Myocyte (in vitro differentiated cells): ENCODE measurements around the gene TMEM126B. TPM values are rescaled to one million over a fixed set of nuclear protein-coding genes. Genes with fewer than 3 reads are reported as not detected.
"Not testable (repeated sequence)": the region's sequence is repeated elsewhere in the genome, so short reads cannot be mapped to it uniquely, and the experiment has no call there.

Source experiments
- DNase-seq: peaks from one replicate; pipeline ENCODE4 v3.0.0-alpha.2; 2012; ENCODE audit warnings: low read depth
- polyA plus RNA-seq: library from polyadenylated mRNA; unstranded; fragments of >200 nt; gene quantifications from one replicate; pipeline ENCODE4 v1.2.1, GENCODE V29; 2012; ENCODE audit warnings: missing spikeins
- total RNA-seq: library from RNA; depleted of rRNA; stranded (reverse); fragments of >200 nt; gene quantifications from 2 replicates; pipeline ENCODE4 v1.2.3, GENCODE V29; 2014

The TMEM126B gene
- total RNA-seq = 78.0 and 79.7 TPM in 2 replicates
- polyA plus RNA-seq = 53.1 TPM

DNA sequence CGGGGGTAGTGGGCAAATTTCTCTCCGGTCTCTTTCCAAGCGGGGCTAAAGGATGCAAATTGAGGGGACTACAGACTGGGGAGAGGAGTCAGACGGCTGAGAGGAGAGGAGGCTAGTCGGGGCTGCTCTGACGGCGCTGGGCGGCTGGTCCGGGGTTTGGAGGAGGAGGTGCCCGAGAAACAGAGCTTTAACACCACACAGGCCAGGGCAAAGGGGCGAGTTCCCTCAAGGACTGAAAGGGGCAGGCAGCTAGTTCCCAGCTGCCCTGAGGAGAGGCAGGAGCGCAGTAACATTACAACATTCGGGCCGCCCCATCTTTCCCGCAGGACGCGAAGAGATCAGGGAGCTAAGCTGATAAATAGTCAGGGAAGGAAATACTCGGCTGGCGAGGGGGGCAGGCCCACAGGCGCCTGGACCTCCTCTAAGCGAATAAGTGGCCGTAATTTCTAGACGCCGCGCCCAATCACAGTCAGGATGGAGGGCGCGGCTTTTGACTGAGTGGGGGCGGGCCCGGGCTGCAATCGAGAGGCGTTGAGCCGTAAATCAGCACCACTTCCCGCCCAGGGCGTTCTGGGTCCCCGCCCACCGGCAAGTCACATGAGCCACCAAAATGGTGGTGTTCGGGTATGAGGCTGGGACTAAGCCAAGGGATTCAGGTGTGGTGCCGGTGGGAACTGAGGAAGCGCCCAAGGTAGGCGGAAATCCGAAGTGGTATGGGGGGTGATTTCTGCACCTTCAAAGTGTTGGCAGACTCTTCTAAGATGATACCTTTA, at the start of gene TMEM126B:
Gene TMEM126B (plus strand): TSS at position 596 of the 773 bp plus-strand sequence. CDS start 15 bp downstream, at position 611.
- DNase-seq = peak; percentile 98

DNA sequence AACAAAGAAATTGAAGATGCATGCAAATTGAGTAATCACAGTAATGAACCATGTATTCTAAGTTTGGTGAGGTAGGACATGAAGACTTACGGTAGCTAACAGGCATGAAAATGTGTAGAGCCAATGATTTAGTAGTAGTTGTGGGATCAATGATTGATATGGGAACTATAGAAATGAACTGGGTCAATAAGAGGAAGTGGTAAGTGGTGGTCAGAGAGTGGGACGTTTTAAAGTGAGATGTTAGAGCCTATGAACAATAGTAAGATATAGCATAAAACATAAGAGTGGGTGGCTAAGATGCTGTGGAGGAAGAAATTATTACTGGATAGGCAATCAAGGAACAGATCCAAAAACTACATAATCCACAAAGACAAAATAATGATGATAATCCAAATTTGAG, 46.3 kb upstream of the TMEM126B start:
- DNase-seq = no peak

DNA sequence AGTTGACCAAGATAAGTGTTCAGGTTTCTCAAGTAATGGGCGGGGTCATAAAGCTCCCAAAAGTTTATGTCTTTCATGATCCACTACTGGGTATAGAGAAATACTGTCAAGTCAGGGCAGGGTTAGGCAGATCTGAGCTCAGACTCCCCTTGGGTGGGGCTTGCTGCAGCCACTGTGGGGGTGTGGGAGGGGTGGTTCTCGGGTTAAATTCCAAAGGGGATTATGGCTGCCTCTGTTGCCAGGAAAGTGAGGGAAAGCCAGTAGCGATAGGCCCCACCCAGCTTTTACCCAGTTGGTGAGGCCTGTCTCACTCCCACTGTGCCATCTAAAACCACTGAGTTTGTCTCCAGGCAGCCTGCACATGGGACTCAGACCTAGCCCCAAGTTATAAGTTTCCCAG, 39.0 kb upstream of the TMEM126B start:
- DNase-seq = peak; percentile 25

DNA sequence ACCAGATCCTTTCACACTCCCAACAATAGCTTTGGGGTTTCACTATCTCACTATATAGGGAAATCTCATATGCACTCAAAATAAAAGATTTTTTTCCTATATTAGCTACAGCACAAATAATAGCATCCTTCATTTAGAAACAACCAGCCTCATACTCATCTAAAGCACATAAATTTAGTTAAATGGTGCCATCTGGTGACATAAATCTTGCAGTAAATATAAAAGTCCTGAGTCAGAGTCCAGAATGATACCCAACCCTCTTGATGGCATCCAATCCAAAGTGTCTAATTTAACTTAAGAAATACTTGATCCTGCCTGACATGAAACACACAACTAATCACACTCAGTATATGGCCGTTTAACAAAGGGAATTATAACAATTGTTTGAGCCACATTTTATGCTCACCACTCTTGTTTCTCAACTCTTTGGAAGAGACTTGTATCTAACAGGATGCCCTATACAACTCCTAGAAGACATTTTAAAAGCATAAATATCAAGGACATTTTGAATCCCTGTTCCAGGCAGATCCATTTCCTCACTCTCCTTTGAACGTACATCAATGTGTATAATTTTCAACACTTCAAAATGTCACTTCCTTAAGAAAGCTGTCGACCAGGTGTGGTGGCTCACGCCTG, 37.4 kb upstream of the TMEM126B start:
- DNase-seq = peak; percentile 66

DNA sequence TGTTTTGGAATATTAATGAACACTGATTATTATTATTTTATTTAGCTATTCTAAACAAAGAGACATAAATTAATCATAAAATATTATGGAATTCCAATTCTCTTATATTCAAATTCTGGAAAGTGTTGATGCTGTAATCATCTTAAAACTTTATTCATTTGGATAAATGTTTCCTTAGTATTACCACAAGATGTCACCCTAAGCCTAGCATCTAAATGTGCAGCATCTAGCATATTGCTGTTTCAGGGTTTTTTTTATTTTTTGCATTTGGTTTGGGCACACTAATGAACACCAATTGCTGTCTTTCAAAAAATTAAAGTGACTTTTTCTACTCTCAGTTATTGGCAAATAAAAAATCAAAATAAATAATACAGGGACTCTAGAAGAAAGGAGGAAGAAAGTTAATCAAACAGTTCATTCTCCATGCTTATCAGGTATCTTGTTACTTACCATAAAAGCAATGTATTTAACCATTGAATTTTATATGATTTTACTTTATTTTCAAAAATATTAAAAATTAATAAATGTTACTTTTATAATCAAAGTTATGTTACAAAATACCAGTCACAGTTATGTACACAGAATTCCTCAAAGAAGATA, 33.0 kb upstream of the TMEM126B start:
- DNase-seq = peak; percentile 55

DNA sequence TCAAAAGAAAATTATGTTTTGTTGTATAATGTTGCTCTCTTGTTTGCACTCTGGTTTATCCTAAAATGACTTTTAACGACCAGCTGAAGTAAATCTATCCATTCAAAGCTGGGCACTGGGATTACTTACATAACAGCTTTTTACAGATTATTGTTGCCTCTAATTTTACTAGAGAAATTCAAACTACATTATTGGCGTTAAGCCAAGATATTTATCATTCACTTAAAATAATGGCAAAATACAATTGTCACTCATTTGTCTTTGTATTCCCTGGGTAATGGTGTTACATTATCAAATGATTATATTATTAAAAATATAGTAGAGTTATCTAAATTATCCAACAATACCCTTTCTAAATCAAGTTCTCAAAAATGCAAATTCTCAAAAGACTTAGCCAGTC, 31.5 kb upstream of the TMEM126B start:
- no peak for DNase-seq

DNA sequence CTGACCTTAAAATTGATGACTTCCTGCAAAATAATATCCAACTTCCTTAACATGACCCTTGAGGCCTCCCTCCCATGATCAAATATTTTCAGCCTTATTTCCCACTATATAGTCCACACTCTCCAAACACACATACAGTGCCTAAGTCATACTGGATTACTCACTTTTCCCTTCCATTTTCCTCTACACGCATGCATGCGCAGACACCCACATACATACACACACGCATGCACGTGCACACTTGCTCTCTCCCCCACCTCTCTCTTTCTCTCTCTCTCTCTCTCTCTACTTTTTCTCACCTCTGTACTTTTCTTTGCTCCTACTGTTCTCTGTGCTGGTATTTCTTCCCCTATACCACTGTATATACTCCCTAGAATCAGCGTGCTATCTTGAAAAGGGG, 29.3 kb upstream of the TMEM126B start:
- no peak for DNase-seq

DNA sequence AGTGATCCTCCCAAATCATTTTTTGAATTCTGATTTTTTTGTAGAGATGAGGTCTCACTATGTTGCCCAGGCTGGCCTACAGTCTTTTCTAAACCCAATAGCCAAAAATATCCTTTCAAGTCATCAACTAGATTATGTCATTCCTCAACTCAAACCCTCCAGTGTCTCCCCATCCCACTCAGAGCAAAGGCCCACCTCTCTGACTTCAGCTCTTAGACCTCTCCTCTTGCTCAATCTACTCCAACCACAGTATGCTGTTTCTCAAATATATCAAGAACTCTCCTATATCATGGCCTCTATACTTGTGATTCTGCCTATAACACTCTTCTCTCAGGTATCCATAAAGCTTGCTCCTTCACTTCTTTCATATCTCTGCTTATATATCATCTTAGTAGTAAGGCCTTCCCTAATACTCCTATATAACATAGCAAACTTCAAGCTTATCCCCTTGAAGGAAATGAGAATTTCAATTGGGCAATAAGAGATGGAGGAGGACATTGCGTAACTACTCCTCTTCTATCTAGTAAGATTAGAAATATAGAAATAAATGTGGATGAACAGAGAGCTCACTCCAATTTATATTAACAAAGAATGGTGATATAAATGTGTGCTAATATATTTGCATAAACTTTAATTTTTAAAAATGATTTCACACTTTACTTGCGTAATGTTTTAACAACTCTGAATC, 25.7 kb upstream of the TMEM126B start:
- DNase-seq = no peak

DNA sequence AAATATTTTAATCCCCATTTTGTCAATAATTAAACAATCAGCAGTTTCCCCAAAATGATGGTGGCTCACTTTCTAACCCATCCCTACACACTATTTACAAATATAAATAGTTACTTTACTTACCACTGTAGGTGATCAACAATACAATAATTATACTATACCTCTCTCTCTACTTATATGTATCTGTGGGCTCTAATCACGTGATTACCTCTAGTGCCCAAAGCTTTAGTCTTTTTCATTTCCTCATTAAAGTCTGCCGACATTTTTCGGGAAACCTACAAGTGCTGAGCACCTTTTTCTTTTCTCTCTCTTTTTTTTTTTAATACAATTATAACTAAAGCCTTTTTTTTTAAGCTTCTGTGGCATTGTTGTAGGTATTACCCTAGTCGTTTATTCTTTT, 25.2 kb upstream of the TMEM126B start:
- no peak for DNase-seq

DNA sequence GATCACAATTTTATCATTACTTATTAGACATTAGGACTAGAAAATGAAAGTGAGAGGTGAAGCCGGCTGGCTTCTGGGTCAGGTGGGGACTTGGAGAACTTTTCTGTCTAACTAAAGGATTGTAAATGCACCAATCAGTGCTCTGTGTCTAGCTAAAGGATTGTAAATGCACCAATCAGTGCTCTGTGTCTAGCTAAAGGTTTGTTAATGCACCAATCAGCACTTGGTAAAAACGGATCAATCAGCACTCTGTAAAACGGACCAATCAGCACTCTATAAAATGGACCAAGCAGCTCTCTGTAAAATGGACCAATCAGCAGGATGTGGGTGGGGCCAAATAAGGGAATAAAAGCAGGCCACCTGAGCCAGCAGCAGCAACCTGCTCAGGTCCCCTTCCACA, 22.2 kb upstream of the TMEM126B start:
- not testable (repeated sequence) for DNase-seq

DNA sequence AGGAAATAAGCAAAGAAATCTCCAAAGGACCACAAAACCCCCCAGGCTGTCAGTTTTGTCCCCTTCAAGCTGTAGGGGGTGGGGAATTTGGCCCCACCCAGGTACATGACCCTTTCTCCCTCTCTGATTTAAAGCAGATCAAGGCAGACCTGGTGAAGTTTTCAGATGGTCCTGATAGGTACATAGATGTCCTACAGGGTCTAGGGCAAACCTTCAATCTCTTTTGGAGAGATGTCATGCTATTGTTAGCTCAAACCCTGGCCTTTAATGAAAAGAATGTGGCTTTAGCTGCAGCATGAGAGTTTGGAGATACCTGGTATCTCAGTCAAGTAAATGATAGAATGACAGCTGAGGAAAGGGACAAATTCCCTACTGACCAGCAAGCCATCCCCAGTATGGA, 19.8 kb upstream of the TMEM126B start:
- not testable (repeated sequence) for DNase-seq

DNA sequence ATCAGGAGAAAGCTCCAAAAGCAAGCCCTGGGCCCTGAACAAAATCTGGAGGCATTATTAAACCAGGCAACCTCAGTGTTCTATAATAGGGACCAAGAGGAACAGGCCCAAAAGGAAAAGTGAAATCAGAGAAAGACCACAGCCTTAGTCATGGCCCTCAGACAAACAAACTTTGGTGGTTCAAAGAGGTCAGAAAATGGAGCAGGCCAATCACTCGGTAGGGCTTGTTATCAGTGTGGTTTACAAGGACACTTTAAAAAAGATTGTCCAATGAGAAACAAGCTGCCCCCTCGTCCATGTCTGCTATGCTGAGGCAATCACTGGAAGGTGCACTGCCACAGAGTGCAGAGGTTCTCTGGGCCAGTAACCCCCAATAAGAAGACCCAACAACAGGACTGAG, 19.1 kb upstream of the TMEM126B start:
- not testable (repeated sequence) for DNase-seq

DNA sequence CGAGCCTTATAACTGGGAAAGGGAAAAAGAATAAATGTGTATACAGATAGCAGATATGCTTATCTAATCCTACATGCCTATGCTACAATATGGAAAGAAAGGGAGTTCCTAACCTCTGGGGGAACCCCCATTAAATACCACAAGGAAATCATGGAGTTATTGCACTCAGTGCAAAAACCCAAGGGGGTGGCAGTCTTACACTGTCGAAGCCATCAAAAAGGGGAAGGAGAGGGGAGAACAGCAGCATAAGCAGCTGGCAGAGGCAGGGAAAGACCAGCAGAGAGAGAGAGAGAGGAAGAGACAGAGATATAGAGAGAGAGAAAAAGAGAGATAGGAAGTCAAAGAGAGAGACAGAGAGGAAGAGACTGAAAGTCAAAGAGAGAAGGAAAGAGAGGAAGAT, 16.8 kb upstream of the TMEM126B start:
- DNase-seq = not testable (repeated sequence)

DNA sequence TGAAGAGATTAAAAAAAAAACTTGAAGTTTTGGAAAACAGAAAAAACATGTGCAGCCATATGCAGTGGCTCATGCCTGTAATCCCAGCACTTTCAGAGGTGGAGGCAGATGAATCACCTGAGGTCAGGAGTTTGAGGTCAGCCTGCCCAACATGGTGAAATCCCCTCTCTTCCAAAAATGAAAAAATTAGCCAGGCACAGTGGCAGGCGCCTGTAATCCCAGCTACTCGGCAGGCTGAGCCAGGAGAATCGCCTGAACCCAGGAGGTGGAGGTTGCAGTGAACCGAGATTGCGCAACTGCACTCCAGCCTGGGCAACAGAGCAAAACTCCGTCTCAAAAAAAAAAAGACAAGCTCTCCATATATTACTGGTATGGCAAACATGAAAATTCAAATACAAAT, 8.9 kb upstream of the TMEM126B start:
- no peak for DNase-seq

DNA sequence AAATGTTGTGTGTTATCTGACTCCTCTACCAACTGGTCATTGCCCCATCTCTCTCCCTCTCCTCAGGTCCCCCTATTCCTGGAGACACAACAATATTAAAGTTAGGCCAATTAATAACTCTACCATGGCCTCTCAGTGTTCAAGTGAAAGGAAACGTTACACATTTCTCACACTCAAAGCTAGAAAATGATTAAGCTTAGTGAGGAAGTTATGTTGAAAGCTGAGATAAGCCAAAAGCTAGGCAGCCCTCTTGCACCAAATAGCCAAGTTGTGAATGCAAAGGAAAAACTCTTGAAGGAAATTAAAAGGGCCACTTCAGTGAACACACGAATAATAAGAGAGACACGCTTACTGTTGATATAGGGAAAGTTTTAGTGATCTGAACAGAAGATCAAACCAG, 8.1 kb upstream of the TMEM126B start:
- DNase-seq = no peak

DNA sequence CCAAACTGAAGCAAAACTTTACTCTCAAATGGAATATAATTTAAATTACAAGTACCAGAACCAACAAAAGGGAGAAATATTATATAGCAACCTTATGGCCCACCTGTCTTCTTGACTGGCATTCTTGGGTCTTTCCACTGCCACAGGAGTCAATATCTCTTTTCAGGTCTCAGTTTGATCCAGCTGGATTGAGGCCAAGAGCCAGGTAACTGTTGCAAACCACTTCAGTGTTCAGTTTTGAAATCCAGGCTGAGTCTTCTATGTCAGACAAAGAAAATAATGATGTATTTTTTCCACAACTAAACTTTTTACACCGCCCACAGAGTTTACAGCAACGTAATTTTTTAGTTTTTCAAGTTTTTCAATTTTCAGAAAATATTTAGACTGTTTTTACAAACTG, 1.9 kb upstream of the TMEM126B start:
- no peak for DNase-seq

DNA sequence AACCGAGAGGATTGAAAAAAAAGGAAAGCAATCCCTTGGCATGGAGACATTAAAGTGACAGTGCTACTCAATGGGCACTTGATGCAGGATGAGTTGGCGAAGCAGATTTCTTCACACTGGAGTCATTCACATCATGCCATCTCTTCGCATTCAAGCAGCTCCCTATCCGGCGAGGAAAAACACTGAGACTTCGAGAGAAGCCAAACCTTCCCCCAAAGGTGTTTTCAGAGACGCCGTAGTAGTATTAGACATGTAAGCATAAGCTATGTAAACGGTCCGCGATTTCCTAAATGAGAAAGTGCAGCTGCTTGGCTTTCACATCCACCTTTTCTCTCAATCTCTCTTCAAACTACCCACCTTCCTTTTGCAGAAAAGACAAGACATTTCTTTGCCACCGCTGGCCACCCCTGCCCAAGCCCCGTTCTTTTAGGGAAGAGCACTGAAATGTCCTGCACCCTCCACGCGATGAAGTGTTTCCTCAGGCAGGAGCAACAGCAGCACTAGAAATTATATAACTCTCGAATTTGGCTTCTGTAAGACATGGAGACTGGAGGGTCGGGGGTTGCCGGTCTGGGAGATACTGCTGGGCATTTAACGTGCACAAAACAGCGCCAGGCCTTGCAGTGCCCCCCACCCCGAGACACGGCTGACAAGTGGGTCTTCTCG, 928 bp upstream of the TMEM126B start, which contains the start of gene DLG2:
Gene DLG2 (minus strand): TSS at position 13 of the 666 bp plus-strand sequence.
- DNase-seq = peak; percentile 46

DNA sequence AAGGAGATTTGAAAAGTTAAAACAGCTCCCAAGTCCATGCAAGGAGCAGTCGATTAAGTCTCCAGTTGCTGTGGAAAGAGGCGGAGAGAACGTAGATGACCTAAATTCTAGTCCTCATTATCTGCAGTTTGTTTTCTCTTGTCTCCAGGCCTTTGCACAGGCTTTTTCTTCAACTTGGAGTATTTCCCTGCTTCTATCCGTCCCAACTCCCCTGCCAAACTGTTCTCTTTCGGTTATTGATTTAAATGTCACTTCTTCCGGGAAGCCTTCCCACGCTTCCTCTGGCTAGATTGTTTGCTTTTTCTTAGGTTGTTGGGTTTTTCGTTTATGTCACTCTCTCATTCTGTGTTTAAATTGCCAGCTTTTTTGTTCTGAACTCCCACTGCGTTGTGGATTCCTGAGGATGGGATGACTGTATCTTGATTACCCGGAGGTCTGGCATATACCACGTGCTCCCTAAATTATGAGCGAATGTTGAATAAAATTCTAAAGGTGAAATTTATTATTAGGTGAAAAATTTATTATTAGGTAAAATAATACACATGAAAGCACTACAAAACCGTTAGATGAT, 463 bp downstream of the TMEM126B start:
- DNase-seq = no peak

DNA sequence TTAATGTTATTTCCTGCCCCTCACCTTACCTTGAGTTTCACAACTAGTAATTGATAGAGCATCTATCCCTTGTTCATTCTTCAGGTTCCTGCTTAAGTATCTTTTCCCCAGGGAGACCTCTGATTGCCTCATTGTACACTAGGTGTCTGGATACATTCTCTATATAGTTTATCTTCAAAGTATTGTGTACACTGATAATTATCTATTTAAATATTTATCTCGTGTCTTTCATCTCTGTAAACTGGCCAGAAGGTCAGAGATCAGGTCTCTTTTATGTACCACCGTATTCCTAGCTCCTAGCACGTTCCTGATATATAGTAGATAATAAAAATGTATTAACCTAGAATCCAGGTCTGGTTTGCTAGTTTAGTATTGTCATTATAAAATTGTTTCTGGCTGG, 6.4 kb downstream of the TMEM126B start:
- DNase-seq = no peak

DNA sequence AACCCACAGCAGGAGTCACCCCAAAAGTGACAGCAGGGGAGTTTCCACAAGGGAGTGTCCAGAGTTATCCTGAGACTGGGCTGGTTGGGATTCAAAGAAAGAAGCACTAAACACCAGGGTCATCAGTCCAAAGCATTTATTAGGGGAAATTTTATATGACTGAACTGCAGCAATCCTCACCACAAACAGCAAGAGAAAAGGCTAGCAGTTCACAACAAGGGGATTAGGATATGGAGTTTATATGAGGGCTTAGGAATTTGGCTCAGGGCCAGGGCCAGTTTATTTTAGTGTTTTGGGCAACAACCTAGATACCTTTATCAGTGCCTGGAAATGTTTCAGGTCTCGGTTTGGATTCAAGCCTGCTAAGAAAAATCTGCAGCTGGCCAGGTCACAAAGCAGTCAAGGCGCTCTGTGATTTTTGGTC, 14.8 kb downstream of the TMEM126B start:
- peak; percentile 7 for DNase-seq

DNA sequence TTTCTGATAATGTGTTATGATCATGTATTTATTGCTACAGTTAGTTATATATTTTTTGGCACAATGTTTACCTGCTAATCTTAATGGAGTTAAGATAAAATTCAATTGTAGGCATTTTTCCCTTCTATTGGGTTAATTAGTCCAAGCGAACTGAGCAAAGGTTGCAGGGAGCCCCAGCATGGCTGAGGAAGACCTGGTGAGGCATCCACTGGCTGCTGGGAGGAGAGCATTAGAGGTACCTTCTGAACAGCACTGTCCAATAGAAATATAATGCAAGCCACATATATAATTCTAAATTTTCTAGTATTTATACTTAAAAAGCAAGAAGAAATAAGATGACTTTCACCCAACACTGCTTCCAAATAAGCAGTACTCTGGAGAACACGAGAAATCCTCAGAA, 18.7 kb downstream of the TMEM126B start:
- DNase-seq = no peak
